Endothelial cell of hepatic sinusoid (primary cell): ENCODE data around the gene B3GAT1.

ENCODE experiments used
- in situ Hi-C: cut with HindIII; loops from 2 replicates; pipeline ENCODE4 v1.10.0; 2017; ENCODE audit warnings: low sequenced_read_pairs

The B3GAT1 gene

GRCh38 chr11:134374171-134374570 lies 37.9 kb downstream of the B3GAT1 start:
- in situ Hi-C loops: no loop called here

- in situ Hi-C loops: no loop called here
These were observed 38.4 kb downstream of the B3GAT1 start for GRCh38 chr11:134373591-134374052.

- in situ Hi-C loops: no loop called here
These were observed 39.1 kb downstream of the B3GAT1 start for GRCh38 chr11:134372961-134373360.

GRCh38 chr11:134372536-134372935 lies 39.5 kb downstream of the B3GAT1 start:
- in situ Hi-C loops: no loop called here

- in situ Hi-C loops: no loop called here
These were observed 40.4 kb downstream of the B3GAT1 start for GRCh38 chr11:134371436-134372185.

GRCh38 chr11:134370526-134371435 lies 41.3 kb downstream of the B3GAT1 start:
- in situ Hi-C loops: no loop called here

- in situ Hi-C loops: no loop called here
These were observed 42.2 kb downstream of the B3GAT1 start for GRCh38 chr11:134369656-134370525.

- in situ Hi-C loops: no loop called here
These were observed 44.3 kb downstream of the B3GAT1 start for GRCh38 chr11:134367781-134368180.

- in situ Hi-C loops: no loop called here
These were observed 45.8 kb downstream of the B3GAT1 start for GRCh38 chr11:134366254-134366653.

GRCh38 chr11:134365011-134365925 lies 46.8 kb downstream of the B3GAT1 start:
- in situ Hi-C loops: no loop called here

GRCh38 chr11:134364261-134364660 lies 47.8 kb downstream of the B3GAT1 start:
- in situ Hi-C loops: no loop called here

GRCh38 chr11:134363592-134363991 lies 48.5 kb downstream of the B3GAT1 start:
- in situ Hi-C loops: no loop called here

GRCh38 chr11:134363161-134363560 lies 48.9 kb downstream of the B3GAT1 start:
- in situ Hi-C loops: no loop called here

GRCh38 chr11:134362192-134362901 lies 49.7 kb downstream of the B3GAT1 start:
- in situ Hi-C loops: no loop called here

- in situ Hi-C loops: no loop called here
These were observed 50.4 kb downstream of the B3GAT1 start for GRCh38 chr11:134361661-134362060.

GRCh38 chr11:134360050-134360835 lies 51.8 kb downstream of the B3GAT1 start:
- in situ Hi-C loops: no loop called here

GRCh38 chr11:134359646-134360045 lies 52.4 kb downstream of the B3GAT1 start:
- in situ Hi-C loops: no loop called here

- in situ Hi-C loops: no loop called here
These were observed 53.1 kb downstream of the B3GAT1 start for GRCh38 chr11:134358856-134359490.
